GM12878 (cell line): ENCODE data around the gene ZXDC.

Source experiments
- CBX5 ChIP-seq: sonication (generic); IDR thresholded peaks from 2 replicates; pipeline ENCODE4 v1.6.1; 2016; ENCODE audit warnings: low read depth, moderate library complexity, mild to moderate bottlenecking, inconsistent platforms
- CTCF ChIP-seq, 3 experiments: IDR thresholded peaks in 2 of 3; conservative IDR thresholded peaks in 1 of 3; 2 replicates each; pipeline ENCODE4 v1.5.1; 2011; ENCODE audit warnings: low read depth in 3 of 3, low read length in 3 of 3, mild to moderate bottlenecking in 3 of 3, control low read depth in 2 of 3, moderate library complexity in 2 of 3, inconsistent platforms in 1 of 3, mixed read lengths in 1 of 3; ENCODE audit not compliant: control insufficient read depth in 2 of 3, insufficient read depth in 1 of 3; ENCODE audit errors: extremely low read depth in 1 of 3
- EZH2 ChIP-seq: IDR thresholded peaks from 2 replicates; pipeline ENCODE4 v1.6.1; 2012; ENCODE audit warnings: low read depth, mild to moderate bottlenecking, control low read depth, inconsistent platforms, low read length, borderline replicate concordance; ENCODE audit not compliant: control insufficient read depth
- MLLT1 ChIP-seq: fragments of 450-650 bp; IDR thresholded peaks from 2 replicates; pipeline ENCODE4 v1.6.1; 2016; ENCODE audit warnings: mild to moderate bottlenecking
- NFYB ChIP-seq: IDR thresholded peaks from 2 replicates; pipeline ENCODE4 v1.6.1; 2011; ENCODE audit warnings: low read depth, mild to moderate bottlenecking, low read length, improper control_type of control experiment, moderate library complexity; ENCODE audit not compliant: insufficient read depth
- POLR2AphosphoS2 ChIP-seq: IDR thresholded peaks from 2 replicates; pipeline ENCODE4 v1.6.1; 2011; ENCODE audit warnings: low read depth, mild to moderate bottlenecking, low read length, improper control_type of control experiment, moderate library complexity
- POLR2AphosphoS5 ChIP-seq: IDR thresholded peaks from 2 replicates; pipeline ENCODE4 v1.6.1; 2011; ENCODE audit warnings: mild to moderate bottlenecking, low read length, inconsistent platforms
- REST ChIP-seq: IDR thresholded peaks from 2 replicates; pipeline ENCODE4 v1.6.1; 2012; ENCODE audit warnings: mild to moderate bottlenecking, low read depth, low read length
- SPI1 ChIP-seq: IDR thresholded peaks from 2 replicates; pipeline ENCODE4 v1.6.1; 2011; ENCODE audit warnings: low read depth, mild to moderate bottlenecking, low read length, moderate library complexity, borderline replicate concordance; ENCODE audit not compliant: insufficient read depth
- STAT3 ChIP-seq: IDR thresholded peaks from 2 replicates; pipeline ENCODE4 v1.6.1; 2011; ENCODE audit warnings: low read depth, low read length, improper control_type of control experiment
- ZBED1 ChIP-seq: IDR thresholded peaks from 2 replicates; pipeline ENCODE4 v1.6.1; 2016; ENCODE audit warnings: borderline replicate concordance
- ZBTB33 ChIP-seq: fragments of 450-650 bp; IDR thresholded peaks from 2 replicates; pipeline ENCODE4 v1.6.1; 2017; ENCODE audit warnings: mild to moderate bottlenecking
- ZNF274 ChIP-seq: IDR thresholded peaks from one replicate; pipeline ENCODE4 v1.8.0; 2011; ENCODE audit not compliant: insufficient read length, insufficient read depth

DNA sequence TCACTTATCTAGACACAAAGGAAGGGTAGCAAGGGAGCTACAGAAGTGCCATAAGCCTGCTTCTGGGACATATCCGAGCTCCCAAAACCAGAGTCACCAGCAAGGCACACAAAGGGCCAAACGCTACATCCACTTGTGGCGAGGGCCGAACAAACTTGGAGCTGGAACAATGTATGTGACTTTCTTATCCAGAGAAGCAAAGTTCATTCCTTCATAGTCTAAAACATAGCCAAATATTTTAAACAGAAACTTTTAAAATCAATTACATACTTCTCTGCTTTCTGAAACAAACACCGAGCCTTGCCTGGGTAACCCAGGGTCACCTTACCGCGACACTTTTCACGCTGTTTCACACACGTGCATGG is 15.9 kb downstream of the ZXDC start:
- TF ChIP-seq POLR2AphosphoS2, result no peak
- no peak for TF ChIP-seq REST
- no peak for TF ChIP-seq CTCF (IDR thresholded peaks at IDR 0.05 in 2 of 3, conservative IDR thresholded peaks at IDR 0.05 in 1 of 3; ENCODE audit: control insufficient read depth in 2 of 3, extremely low read depth in 1 of 3, insufficient read depth in 1 of 3, low read depth in 3 of 3, low read length in 3 of 3)
- no peak for TF ChIP-seq EZH2
- no peak for TF ChIP-seq STAT3
- TF ChIP-seq POLR2AphosphoS5, result no peak
- TF ChIP-seq ZBED1, result no peak
- TF ChIP-seq ZNF274, result no peak
- no peak for TF ChIP-seq NFYB
- TF ChIP-seq SPI1, result no peak
- TF ChIP-seq MLLT1, result no peak
- TF ChIP-seq ZBTB33, result no peak
- TF ChIP-seq CBX5, result no peak
